HG03457 (cell line): ENCODE results near the gene TNFAIP8.

Source experiments
- ATAC-seq: cut with Tn5 transposase; IDR thresholded peaks from one replicate; pipeline ENCODE4 v1.9.1; 2021; ENCODE audit warnings: moderate number of reproducible peaks; ENCODE audit not compliant: unreplicated experiment

Gene TNFAIP8

DNA sequence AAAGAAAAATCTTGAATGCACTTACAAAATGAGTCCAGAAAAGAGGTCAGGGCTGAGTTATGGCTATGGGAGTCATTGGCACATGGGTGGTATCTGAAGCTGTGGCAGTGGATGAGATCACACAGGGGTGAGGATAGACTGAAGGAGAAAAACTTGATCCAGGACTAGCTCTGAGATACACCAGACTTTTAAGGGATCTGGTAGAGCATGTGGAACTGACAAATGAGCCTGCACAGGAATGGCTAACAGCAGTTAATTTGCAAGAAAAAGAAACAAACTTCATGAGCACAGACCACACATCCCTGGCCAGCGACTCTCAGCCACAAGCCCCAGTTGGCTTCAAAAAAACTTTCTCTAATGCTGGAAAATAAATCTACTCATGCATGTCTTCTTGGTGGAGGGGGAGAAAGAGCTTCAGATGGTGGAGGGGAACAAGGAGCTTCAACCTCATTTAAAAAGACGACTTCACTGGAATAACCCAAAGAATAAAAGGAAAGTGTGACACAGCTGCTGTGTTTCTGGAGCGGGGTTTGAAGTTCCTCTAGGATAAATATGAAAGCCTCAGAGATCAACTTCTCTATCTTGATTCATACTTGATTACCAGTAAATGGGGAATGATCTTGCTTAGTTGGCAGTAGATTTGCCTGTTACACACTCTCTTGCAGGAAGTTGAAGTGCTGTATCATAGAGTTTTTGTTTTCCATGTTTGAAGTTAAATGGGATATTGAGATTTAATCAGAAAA is 33.6 kb downstream of the TNFAIP8 start:
- ATAC-seq, result no peak

DNA sequence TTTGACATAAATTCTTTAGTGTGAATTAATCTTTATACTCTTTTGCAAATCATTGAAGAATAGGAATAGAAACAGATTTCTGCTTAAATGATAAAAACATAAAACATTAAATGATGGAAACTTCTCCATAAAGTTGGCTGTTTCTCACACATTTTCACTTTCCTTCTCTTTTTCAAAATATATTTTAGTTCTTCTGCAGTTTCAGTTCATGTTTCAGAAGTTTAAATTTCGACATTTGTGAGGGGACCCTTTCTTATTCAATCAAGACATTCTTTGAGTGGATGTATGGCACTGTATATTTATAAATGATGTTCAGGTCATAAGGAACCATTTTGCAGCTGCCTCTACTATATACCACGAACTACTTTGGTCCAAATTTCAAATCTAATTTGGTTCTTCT is 34.6 kb downstream of the TNFAIP8 start:
- no peak for ATAC-seq

DNA sequence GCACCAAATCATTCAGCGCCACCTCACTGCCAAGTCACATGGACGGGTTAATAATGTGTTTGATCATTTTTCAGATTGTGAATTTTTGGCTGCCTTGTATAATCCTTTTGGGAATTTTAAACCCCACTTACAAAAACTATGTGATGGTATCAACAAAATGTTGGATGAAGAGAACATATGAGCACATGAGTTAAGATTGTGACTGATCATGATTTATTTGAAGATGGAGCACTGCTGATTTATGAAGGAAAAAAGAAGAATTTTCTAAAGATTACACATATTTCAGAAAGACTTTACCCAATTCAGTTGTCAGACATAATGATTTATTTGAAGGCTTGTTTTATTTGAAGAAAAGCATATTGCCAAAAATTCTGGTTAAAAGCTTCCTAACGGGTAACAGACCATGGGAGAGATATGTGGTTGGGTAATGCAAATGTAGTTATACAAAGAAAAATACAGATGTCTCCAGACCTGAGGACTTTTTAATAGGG is 37.4 kb downstream of the TNFAIP8 start:
- ATAC-seq, result no peak

DNA sequence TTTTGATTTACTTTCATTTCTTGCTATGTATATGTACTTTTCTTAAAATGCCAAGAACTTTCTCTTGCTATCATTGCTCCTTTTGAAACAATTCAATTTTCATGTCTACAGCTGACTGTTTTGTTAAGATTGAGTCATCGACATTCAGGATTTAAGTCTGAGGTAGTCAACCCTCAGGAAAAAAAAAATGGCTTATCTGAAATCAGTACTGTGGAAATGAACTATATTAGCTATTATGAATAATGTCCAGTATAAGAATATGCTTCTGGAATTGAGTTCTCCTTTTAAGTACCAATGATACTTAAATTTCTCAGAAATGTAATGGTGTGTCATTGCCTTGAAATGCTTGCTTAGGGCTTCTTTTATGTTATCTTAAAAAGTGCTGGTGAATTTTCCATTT is 37.9 kb downstream of the TNFAIP8 start:
- ATAC-seq, result no peak

DNA sequence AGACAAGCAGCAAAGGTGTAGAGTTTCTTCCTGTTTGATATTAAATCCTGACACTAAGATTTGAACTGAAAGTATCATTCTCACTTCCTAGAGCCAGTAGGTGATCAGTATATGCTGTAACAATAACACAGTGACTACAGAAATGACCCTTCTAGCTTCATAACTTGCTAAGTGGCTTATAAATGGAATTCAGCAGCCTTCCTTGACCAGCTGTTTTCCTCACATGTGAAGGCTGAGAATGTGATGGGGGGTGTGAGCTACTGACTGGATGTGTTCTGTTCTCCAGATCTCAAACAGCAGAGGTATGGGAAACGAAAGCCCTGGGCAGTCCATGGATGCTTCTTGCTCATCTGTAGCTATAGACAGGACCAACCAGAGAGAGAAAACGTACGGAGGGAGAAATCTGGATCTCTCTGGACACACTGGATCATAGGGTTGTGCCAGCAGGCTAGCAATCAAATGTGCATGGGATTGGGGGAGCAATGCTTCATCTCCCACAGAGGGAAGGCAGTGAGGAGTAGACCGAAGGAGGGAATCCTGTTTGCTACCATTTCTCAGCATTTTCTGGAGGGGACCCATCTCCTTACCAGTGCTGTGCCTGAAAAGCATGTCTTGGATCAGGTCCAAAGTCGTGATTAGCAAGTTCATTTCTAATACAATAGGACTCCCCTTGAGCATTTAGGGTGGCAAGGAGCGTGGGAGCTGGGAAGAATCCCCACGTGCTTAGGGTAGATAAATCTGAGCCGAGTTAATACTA is 39.4 kb downstream of the TNFAIP8 start:
- peak; percentile 41 for ATAC-seq

DNA sequence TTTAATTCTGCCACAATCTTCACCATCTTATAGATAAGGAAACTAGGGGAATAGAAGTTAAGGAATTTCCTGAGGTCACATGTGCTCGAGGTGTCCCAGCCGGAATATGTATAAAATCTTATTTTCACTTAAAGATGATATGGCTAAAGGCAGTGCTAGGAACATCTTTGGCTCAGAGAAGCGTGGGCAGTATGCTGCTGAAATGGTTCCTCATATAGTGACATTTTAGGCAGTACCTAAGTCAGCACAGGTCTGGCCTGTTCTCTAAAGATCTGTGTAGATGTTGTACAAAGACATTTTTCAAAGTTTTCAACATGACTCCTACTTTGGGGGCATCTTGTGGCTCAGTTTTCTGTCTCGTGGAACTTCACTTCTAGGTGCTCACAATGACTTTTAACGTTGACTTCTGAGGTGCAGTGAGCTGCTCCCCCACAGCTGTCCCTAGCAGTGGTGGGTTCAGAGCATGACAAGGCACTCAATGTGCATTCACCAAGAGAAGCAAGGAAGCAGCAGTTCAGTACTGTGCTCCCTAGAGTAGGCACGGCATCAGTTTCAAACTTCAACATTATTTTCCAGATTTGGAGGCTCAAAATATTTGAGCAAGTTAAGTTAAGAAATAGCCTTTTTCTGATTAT is 40.3 kb downstream of the TNFAIP8 start:
- no peak for ATAC-seq

DNA sequence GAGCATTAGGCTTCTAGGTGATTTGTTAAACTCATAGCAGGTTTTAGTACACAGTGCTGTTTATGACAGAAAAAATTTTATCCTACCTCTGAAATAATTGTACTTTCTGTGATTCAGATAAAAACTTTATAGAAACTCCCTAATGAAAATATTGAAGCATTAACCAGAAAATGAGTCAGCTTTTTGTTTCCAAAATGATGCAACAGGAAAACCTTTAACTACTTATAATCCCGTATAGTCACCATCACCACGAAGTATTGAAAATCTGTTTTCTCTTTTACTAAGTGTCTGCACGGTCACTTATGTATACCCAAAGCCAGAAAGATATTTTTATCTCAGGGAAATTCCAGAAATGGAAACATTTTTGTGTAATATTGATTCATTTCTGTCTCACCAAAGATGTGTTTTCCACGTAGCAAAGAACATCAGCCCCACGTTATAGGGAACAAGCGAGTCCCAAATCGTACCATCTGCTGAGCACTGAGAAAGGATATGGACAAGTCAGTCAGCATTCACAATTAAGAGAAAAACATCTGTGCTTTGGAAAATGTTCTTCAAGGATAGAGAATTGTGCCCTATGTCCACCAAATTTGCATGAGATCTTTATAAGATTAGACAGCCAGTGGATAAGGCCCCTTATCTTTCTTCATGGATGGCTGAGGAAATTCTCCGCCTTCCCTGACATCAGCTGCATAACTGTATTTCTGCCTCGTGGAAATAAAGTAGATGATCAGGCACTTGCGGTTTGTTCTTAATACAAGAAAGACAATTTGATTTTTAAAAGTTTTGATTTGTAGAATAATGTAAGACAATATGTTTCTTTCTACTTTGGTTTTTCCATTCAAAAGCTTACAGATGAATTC is 41.9 kb downstream of the TNFAIP8 start:
- ATAC-seq, result peak; percentile 68

DNA sequence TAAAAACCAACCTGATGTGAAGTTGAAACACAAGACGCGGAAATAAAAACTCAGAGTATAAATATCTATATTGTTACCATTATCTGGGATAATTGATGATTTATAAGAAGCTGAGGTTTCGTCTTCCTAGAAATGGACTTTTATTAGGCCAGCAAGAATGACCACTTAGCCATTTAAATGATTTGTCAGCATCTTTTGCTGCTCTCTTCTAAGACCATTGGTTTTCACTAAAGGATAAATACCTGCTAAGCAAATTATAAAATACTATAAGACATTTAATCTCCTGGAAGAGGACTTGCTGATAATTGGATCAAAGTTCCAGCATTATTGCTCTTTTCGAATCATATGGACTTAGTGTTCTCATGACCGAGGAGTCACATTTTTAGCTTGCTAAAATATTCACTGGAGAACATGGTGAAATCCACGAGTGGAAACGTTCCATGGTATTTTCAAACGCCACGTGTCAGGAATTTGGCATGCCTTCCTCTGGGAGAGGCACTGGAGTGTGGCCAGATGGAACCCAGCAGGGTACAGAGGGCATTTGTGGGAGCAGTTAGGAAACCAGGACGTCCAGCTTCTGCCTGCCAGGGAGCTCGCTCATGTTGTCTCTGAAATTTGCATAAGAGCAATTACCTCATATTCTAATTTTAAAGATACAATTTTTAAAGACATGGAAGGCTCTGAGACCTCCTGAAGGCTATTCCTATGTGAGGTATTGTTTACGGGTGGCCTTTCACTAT is 43.1 kb downstream of the TNFAIP8 start:
- ATAC-seq, result no peak

DNA sequence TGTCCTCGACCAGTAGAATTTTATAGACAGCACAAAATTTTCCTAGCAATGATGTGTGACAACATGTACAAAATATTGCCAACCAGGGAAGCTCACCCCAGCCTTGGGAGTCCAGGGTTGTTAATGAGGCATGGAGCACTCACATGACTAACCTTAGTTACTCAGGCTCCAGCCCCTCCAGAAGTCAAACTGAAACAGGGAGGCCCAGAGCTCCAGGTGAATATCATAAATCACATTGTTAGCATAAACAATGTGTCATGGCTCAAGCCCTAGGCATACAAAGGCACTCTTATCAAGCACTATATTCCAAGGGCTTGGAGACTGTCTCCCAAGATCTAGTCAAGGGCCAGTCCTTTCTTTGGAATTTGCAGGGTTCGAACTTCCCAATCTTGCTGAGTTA is 44.4 kb downstream of the TNFAIP8 start:
- no peak for ATAC-seq

DNA sequence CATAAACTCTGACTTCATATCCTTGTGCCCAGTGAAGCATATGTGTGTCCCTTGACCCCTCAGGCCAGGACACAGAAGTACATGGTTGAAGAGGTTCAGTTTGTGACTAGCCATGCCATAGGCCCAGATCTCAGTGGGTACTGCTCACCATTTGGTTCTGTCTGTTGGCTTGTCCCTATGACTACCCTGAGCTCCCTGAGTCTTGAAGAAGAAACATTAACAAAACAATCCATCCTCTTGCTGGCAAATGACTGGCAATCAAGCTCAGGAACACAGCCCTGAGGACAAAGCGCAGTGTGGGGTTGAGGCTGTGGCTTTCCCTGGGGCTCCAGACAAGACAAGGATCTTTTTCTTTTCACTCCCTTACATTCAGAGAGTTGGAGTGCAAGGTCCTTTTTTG is 46.3 kb downstream of the TNFAIP8 start:
- ATAC-seq, result no peak

DNA sequence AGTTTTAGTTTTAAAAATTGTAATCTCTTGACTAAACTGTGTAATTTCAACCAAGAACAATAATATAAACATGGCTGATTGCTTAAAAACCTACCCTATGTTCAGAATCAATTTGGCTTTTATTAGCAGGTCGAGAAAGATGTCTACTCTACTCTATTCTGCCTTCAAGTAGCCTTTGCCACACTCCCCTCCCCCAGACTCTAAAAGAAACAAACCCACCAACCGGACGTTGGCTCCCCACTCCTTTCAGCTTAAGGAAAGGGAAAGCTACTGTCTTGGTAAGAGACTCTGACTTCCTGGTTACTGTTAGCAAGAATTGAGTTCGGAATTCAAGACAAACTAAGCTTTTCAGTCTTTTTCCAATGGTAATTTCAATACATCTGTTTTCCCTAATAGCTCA is 46.7 kb downstream of the TNFAIP8 start:
- ATAC-seq, result no peak

DNA sequence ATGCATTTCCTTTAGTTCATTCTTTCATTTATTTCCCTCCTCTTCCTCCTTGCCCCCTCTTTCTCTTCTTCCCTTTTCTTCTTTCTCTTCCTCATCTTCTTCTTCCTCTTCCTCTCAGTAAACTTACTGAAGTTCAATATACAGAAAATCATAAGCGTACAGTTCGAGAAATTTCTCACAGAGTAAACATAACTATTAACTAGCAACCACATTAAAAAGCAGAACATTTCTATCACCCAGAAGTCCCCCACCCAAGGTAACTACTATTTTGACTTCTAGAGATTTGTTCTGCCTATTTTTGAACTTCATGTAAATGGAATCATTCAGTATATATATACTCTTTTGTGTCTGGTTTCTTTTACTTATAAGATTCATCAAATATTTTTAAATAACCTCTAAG is 48.2 kb downstream of the TNFAIP8 start:
- no peak for ATAC-seq

DNA sequence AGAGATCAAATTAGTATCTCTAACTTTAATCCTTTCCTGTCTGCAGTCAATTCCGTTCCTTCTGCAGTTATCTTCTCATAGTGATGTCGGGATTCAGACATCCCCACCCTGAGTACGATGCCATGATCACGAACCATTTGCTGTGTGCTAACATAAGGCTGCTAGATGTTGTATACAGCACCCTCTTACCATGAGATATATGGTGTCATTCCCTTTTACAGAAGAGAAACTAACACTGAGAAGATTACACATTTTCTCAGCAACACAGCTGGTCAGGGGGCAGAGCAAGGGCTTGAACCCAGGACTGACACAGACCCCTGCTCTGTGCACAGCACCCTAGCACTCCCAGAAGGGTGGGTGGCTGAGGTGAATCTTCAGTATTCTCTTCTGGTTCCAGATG is 49.6 kb downstream of the TNFAIP8 start:
- ATAC-seq, result no peak

DNA sequence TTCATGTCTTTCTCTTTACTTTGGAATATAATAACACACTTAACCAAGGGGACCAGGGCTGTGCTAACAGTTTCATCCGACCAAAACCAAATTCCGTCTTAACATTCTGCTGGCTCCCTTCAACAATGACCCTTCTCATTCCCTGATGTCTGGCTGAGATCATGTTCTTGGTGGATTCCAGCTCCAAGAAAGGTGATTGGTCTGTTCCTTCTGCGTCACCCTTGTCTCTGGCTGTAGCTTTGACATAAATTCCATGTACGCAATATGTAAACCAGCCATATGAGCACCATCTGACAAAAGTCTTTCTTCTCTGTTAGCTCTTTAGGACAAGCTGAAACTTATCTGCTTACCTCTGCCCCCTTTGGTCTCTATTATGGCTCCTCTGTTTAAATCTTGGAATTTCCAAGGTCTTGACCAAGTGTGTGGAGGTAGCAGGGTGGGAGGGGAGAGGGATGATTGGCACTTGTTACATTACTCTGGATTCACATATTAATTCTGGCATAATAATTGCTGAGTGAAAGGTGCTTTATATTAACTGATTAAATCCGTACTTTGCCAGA is 50.8 kb downstream of the TNFAIP8 start:
- ATAC-seq, result no peak

DNA sequence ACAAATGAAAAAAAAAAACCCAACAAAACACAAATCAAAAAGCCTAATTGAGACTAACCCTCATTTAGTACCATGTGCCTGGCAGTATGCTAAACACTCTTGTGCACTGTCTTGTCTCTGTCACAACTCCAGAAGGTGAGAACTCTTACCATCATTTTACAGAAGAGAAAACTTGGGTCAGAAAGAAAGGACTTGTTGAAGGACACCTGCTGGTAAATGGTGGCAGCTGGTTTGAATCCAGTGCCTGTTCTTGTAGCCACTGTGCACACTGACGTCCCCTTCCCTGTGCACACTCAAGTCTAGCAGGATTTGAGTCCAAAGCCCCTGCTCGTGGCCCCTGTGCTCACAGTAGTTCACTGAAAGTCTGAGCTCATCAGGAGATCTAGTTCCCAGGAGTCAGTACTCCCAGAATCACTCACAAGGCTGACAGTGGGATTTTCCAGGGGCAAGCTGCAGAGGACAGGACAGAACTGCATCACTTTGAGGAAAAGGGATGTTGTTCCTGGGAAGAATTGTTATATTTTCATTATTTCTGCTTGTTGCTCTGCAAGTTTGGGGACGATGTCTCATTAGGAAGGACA is 53.5 kb downstream of the TNFAIP8 start:
- ATAC-seq, result no peak

DNA sequence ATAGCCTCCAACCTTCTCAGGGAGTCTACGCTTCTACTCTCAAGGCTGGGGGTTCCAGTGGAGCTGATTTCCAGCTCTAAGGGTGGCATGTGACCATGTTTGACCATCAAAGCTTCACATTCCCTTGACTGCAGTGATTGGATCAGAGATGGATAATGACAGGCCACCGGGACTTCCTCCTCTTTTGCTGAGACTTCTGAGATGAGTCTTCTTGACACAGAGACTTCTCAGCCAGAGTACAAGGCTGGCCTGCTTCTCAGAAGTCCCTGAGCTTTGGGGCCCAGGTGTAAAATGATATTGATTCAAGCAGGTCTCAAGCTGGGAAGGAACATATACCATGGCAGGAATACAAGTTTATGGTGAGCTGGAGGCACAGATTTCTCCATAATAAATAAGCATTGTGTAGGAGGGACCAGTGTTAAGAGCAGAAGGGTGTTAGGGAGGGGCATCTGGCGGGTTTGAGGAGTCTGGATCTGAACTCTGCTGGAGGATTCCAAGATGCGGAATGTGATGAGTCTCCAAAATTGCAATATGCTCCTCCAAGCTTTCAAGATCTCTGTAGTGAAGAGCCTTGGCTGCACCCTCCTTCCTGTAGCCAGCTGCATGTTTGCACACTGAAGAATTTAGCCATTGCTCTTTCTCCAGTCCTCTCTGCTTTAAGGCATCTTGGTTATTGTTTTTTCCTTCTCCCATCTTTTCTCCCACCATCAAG is 54.8 kb downstream of the TNFAIP8 start:
- no peak for ATAC-seq

DNA sequence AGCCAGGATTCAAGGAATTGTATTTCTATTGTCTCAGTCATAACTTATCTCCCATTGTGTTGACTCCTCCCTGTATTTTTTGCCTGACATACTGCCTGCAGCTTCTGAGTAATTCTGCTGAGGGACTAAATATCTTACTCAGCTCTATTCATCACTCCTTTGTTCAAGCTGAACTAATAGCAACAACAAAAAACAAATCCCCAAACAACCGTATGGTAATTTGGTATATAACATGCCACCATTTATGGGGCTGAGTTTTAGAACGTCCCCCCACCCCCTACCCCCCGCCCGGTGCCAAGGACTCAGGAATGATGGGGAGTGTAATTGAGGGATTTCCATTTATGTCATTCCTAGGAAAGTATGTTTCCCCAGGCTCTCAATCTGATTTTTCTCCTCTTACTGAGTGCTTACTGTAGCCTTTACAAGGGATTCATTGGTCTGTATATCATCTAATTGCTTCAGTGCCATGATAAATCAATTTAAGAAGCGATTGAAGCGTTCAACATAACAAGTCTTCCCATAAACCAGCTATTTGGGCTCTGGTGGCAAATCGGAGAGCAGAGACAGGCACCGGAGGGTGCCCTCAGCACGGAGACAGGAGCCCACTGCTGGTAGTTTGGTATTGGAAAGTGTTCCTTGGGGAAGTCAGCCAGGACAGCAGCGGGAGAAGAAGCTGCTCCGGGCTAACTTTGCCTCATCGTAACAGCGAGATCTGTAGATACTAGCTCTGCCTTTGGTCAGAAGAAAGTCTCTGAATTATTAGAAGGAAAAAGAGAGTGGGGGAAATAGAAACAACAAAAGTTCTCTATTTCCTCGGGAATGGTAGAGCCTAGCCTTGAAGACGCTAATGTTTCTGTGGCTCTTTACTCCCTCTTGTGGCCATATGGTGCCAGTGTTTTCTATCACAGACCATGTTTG is 55.8 kb downstream of the TNFAIP8 start:
- ATAC-seq, result peak; percentile 53
